Thyroid gland (tissue), 4 donors: ENCODE measurements around the gene NT5C3A.
"Not testable (repeated sequence)": the region's sequence is repeated elsewhere in the genome, so short reads cannot be mapped to it uniquely, and the experiment has no call there.

Source experiments
- CTCF ChIP-seq, 6 experiments: fragments of 200-600 bp in 3 of 6; fragments of 450-650 bp in 3 of 6; sonication (generic) in 3 of 6; IDR thresholded peaks; one replicate each; pipeline ENCODE4 v1.5.1; 2016 to 2019; ENCODE audit warnings: antibody characterized with exemption in 6 of 6, mild to moderate bottlenecking in 2 of 6, inconsistent platforms in 1 of 6, moderate library complexity in 1 of 6
- POLR2A ChIP-seq, 2 donors: fragments of 450-650 bp; IDR thresholded peaks; one replicate each; pipeline ENCODE4 v1.6.1; 2017; ENCODE audit warnings: antibody characterized with exemption in 2 of 2, mild to moderate bottlenecking in 2 of 2, moderate library complexity in 1 of 2

GRCh38 chr7:32992750-32993149 is 69.8 kb downstream of the NT5C3A start:
- not testable (repeated sequence) for TF ChIP-seq POLR2A, CTCF (IDR thresholded peaks at IDR 0.05)
